ENCODE measurements around the gene BCR. TPM values are rescaled to one million over a fixed set of nuclear protein-coding genes. Genes with fewer than 3 reads are reported as not detected.

BCR gene
- polyA plus RNA-seq, 1 donor from 2014 or later, result 57.5 TPM

- TF ChIP-seq TAF1 (IDR thresholded peaks at IDR 0.05; ENCODE audit: low read depth), result no peak
- no peak for TF ChIP-seq POLR2AphosphoS5 (IDR thresholded peaks at IDR 0.05)
- no peak for TF ChIP-seq EZH2 (IDR thresholded peaks at IDR 0.05; ENCODE audit: borderline replicate concordance, insufficient read depth, low read length, poor library complexity, severe bottlenecking)
- no peak for TF ChIP-seq RAD21 (conservative IDR thresholded peaks at IDR 0.05)
- TF ChIP-seq CTCF (IDR thresholded peaks at IDR 0.05; ENCODE audit: poor library complexity, severe bottlenecking), result no peak
- TF ChIP-seq EP300 (conservative IDR thresholded peaks at IDR 0.05; ENCODE audit: poor library complexity, severe bottlenecking), result no peak
- no peak for TF ChIP-seq REST (IDR thresholded peaks at IDR 0.05; ENCODE audit: borderline replicate concordance)
- no peak for TF ChIP-seq SMC3 (conservative IDR thresholded peaks at IDR 0.05; ENCODE audit: poor library complexity)
- no peak for TF ChIP-seq MXI1 (conservative IDR thresholded peaks at IDR 0.05; ENCODE audit: poor library complexity, severe bottlenecking)
- Histone ChIP-seq H3K9me2 (ENCODE audit: insufficient read depth, low read length) (no peaks in the 10 kb centered on the region), H3K9me3 (ENCODE audit: low read length) (no peaks in the 10 kb centered on the region), H3K9ac (ENCODE audit: low read length) (no peak overlapping the region), H4K20me1 (ENCODE audit: insufficient read depth) (no peaks in the 10 kb centered on the region), H3K4me3 (ENCODE audit: low read length) (no peak overlapping the region), H3K36me3 (ENCODE audit: insufficient read depth, low read length) (no peaks in the 10 kb centered on the region), H2AFZ (ENCODE audit: low read depth, low read length) (no peak overlapping the region), H3F3A (ENCODE audit: insufficient read depth, low read length, poor library complexity, severe bottlenecking) (no peaks in the 10 kb centered on the region), H3K27me3 (ENCODE audit: insufficient read depth, low read depth, low read length) (no peaks in the 10 kb centered on the region), H3K4me2 (ENCODE audit: low read length) (no peak overlapping the region), H3K27ac (ENCODE audit: low read length) (no peak overlapping the region), H3K79me2 (replicated peaks; ENCODE audit: insufficient read depth, low read length) (no peaks in the 10 kb centered on the region)
These were observed 84.5 kb downstream of the BCR start for GRCh38 chr22:23264610-23265367.

GRCh38 chr22:23265368-23265700 is 85.0 kb downstream of the BCR start:
- Histone ChIP-seq H3K4me3 (ENCODE audit: low read length) (no peak overlapping the region), H3K4me2 (ENCODE audit: low read length) (no peak overlapping the region), H3K27ac (ENCODE audit: low read length) (no peak overlapping the region), H2AFZ (ENCODE audit: low read depth, low read length) (no peak overlapping the region), H3K79me2 (replicated peaks; ENCODE audit: insufficient read depth, low read length) (no peaks in the 10 kb centered on the region), H3K36me3 (ENCODE audit: insufficient read depth, low read length) (no peaks in the 10 kb centered on the region), H3K9me3 (ENCODE audit: low read length) (no peaks in the 10 kb centered on the region), H3F3A (ENCODE audit: insufficient read depth, low read length, poor library complexity, severe bottlenecking) (no peaks in the 10 kb centered on the region), H3K9me2 (ENCODE audit: insufficient read depth, low read length) (no peaks in the 10 kb centered on the region), H3K27me3 (ENCODE audit: insufficient read depth, low read depth, low read length) (no peaks in the 10 kb centered on the region), H3K9ac (ENCODE audit: low read length) (no peak overlapping the region), H4K20me1 (ENCODE audit: insufficient read depth) (no peaks in the 10 kb centered on the region)
- no peak for TF ChIP-seq POLR2AphosphoS5 (IDR thresholded peaks at IDR 0.05)
- no peak for TF ChIP-seq RAD21 (conservative IDR thresholded peaks at IDR 0.05)
- TF ChIP-seq EZH2 (IDR thresholded peaks at IDR 0.05; ENCODE audit: borderline replicate concordance, insufficient read depth, low read length, poor library complexity, severe bottlenecking), result no peak
- TF ChIP-seq EP300 (conservative IDR thresholded peaks at IDR 0.05; ENCODE audit: poor library complexity, severe bottlenecking), result no peak
- TF ChIP-seq SMC3 (conservative IDR thresholded peaks at IDR 0.05; ENCODE audit: poor library complexity), result no peak
- TF ChIP-seq MXI1 (conservative IDR thresholded peaks at IDR 0.05; ENCODE audit: poor library complexity, severe bottlenecking), result no peak
- TF ChIP-seq CTCF (IDR thresholded peaks at IDR 0.05; ENCODE audit: poor library complexity, severe bottlenecking), result no peak
- no peak for TF ChIP-seq REST (IDR thresholded peaks at IDR 0.05; ENCODE audit: borderline replicate concordance)
- TF ChIP-seq TAF1 (IDR thresholded peaks at IDR 0.05; ENCODE audit: low read depth), result no peak
